T-helper 17 cell (primary cell): ENCODE data around the gene FNIP1. TPM values are rescaled to one million over a fixed set of nuclear protein-coding genes. Genes with fewer than 3 reads are reported as not detected.
A peak's percentile ranks its signal among the peaks of the same experiment; 100 is the strongest.
"Not testable (repeated sequence)": the region's sequence is repeated elsewhere in the genome, so short reads cannot be mapped to it uniquely, and the experiment has no call there.

ENCODE experiments used
- ATAC-seq: fragments of 150-1000 bp; cut with Tn5 transposase; 2 replicates; pipeline ENCODE4 v1.10.0; 2021; ENCODE audit warnings: mild to moderate bottlenecking, moderate library complexity
- DNase-seq, 3 donors: peaks; one replicate each; pipeline versions ENCODE4 v3.0.0 to v3.0.0-alpha.2; 2020 to 2021
- H3K9me3 ChIP-seq: one replicate; pipeline ENCODE4 v1.7.0; 2013; ENCODE audit warnings: low read length, mild to moderate bottlenecking; ENCODE audit not compliant: control insufficient read depth, poor library complexity, severe bottlenecking
- H3K27ac Mint-ChIP-seq: one replicate; pipeline ENCODE4 v1.8.0; 2022; ENCODE audit warnings: mild to moderate bottlenecking, moderate library complexity, mixed read lengths
- H3K27me3 Mint-ChIP-seq: one replicate; pipeline ENCODE4 v1.8.0; 2022; ENCODE audit warnings: mixed read lengths
- H3K36me3 Mint-ChIP-seq: one replicate; pipeline ENCODE4 v1.8.0; 2022; ENCODE audit warnings: low read depth, mixed read lengths
- H3K4me1 Mint-ChIP-seq: one replicate; pipeline ENCODE4 v1.8.0; 2022; ENCODE audit warnings: mild to moderate bottlenecking, mixed read lengths
- H3K4me3 Mint-ChIP-seq: one replicate; pipeline ENCODE4 v1.8.0; 2022; ENCODE audit warnings: mild to moderate bottlenecking, moderate library complexity, mixed read lengths
- total RNA-seq, 4 donors: library from RNA in 2 of 4; stranded (reverse) in 2 of 4; gene quantifications; one replicate each; pipeline ENCODE4 v1.2.3 and lab custom pipeline; 2022 to 2026

FNIP1 gene
- total RNA-seq, 2 donors from 2014 or later, result 27.5 to 28.8 TPM

DNA sequence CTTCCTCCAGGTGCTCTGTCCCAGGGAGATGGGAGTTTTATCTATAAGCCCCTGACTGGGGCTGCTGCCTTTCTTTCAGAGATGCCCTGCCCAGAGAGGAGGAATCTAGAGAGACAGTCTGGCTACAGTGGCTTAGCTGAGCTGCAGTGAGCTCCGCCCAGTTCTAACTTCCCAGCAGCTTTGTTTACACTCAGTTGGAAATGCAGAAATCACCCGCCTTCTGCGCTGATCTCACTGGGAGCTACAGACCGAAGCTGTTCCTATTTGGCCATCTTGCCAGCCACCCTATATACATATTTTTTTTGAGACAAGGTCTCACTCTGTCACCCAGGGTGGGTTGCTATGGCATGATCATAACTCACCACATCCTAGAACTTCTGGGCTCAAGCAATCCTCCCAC lies 67.5 kb downstream of the FNIP1 start:
- H3K36me3 Mint-ChIP-seq, DNase-seq, H3K9me3 ChIP-seq, H3K27ac Mint-ChIP-seq, H3K27me3 Mint-ChIP-seq, H3K4me1 Mint-ChIP-seq, ATAC-seq, H3K4me3 Mint-ChIP-seq: not testable (repeated sequence)

DNA sequence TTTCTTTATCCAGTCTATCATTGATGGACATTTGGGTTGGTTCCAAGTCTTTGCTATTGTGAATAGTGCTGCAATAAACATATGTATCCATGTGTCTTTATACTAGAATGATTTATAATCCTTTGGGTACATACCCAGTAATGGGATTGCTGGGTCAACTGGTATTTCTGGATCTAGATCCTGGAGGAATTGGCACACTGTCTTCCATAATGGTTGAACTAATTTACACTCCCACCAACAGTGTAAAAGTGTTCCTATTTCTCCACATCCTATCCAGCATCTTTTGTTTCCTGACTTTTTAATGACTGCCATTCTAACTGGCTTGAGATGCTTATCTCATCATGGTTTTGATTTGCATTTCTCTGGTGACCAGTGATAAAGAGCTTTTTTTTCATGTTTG lies 72.7 kb downstream of the FNIP1 start:
- ATAC-seq, H3K4me1 Mint-ChIP-seq, DNase-seq, H3K27ac Mint-ChIP-seq, H3K9me3 ChIP-seq, H3K36me3 Mint-ChIP-seq, H3K4me3 Mint-ChIP-seq, H3K27me3 Mint-ChIP-seq: not testable (repeated sequence)

- no peak overlapping the region for H3K4me3 Mint-ChIP-seq
- H3K9me3 ChIP-seq, result peaks cover 3% of the 10 kb centered on the region
- no peaks in the 10 kb centered on the region for H3K27me3 Mint-ChIP-seq
- H3K36me3 Mint-ChIP-seq, result no peaks in the 10 kb centered on the region
- peaks cover 2% of the 10 kb centered on the region for H3K4me1 Mint-ChIP-seq
- H3K27ac Mint-ChIP-seq, result no peak overlapping the region
- DNase-seq, result no peak
- ATAC-seq, result no peak
These were observed 76.1 kb downstream of the FNIP1 start for GRCh38 chr5:131720714-131721113.

DNA sequence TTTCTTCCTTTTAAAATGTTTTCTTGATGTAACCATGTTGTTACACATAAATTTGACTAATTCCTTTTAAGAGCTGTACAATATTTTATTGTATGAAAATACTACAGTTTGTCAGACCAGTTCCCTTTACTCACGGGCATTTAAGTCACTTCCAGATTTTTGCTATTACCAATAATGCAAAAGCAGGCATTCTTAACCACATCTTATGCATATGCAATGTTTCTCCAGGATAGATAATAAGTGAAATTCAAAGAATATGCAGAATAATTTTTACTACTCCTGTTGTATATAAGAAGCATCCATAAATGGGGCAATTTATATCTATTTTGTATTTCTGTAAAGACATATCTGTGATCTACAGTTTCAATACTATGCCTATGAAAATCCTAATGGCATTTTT lies 77.3 kb downstream of the FNIP1 start:
- Mint-ChIP-seq H3K4me3 (no peak overlapping the region), H3K27ac (no peak overlapping the region), H3K4me1 (peaks cover 2% of the 10 kb centered on the region), H3K36me3 (no peaks in the 10 kb centered on the region), H3K27me3 (no peaks in the 10 kb centered on the region)
- H3K9me3 ChIP-seq, result peaks cover 3% of the 10 kb centered on the region
- DNase-seq (no peak), ATAC-seq (no peak)

GRCh38 chr5:131718487-131719014 lies 78.3 kb downstream of the FNIP1 start:
- H3K9me3 ChIP-seq, result peaks cover 3% of the 10 kb centered on the region
- no peak overlapping the region for H3K27ac Mint-ChIP-seq
- H3K4me1 Mint-ChIP-seq, result peaks cover 2% of the 10 kb centered on the region
- H3K36me3 Mint-ChIP-seq, result peaks cover 7% of the 10 kb centered on the region
- H3K27me3 Mint-ChIP-seq, result no peaks in the 10 kb centered on the region
- DNase-seq (no peak), ATAC-seq (peak; percentile 20)
- H3K4me3 Mint-ChIP-seq, result no peak overlapping the region

DNA sequence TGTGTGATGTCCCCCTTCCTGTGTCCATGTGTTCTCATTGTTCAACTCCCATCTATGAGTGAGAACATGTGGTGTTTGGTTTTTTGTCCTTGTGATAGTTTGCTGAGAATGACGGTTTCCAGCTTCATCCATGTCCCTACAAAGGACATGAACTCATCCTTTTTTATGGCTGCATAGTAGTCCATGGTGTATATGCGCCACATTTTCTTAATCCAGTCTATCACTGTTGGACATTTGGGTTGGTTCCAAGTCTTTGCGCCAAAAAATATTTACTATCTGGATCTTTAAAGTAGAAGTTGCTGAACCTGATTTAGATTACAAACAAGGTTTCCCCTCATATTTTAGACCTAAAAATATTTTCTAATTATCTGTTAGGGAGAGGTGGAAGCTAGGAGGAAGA lies 79.7 kb downstream of the FNIP1 start:
- not testable (repeated sequence) for H3K4me1 Mint-ChIP-seq, H3K4me3 Mint-ChIP-seq, H3K9me3 ChIP-seq, ATAC-seq, H3K27ac Mint-ChIP-seq, H3K27me3 Mint-ChIP-seq, DNase-seq
- peaks cover 10% of the 10 kb centered on the region for H3K36me3 Mint-ChIP-seq

DNA sequence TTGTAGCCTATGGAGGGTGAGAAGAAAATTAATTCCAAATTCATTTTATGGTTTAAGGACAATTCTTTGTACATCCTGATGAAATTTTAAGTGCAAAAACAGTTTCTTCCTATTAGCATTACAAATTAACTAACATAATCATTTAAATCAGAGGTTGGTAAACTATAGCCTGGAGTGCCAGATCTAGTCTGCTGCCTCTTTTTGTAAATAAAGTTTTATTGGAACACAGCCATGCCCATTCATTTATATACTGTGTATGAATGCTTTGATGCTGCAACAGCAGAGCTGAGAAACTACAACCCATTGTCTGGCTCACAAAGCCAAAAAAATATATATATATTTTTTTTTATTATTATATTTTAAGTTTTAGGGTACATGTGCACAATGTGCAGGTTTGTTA lies 80.2 kb downstream of the FNIP1 start:
- H3K36me3 Mint-ChIP-seq, result peaks cover 12% of the 10 kb centered on the region
- DNase-seq (no peak), ATAC-seq (no peak)
- no peak overlapping the region for H3K27ac Mint-ChIP-seq
- peaks cover 7% of the 10 kb centered on the region for H3K4me1 Mint-ChIP-seq
- no peaks in the 10 kb centered on the region for H3K27me3 Mint-ChIP-seq
- peaks cover 3% of the 10 kb centered on the region for H3K9me3 ChIP-seq
- H3K4me3 Mint-ChIP-seq, result no peak overlapping the region

GRCh38 chr5:131710391-131710790 lies 86.4 kb downstream of the FNIP1 start:
- peaks cover 5% of the 10 kb centered on the region for H3K4me1 Mint-ChIP-seq
- peaks cover 16% of the 10 kb centered on the region for H3K36me3 Mint-ChIP-seq
- H3K27ac Mint-ChIP-seq, result no peak overlapping the region

DNA sequence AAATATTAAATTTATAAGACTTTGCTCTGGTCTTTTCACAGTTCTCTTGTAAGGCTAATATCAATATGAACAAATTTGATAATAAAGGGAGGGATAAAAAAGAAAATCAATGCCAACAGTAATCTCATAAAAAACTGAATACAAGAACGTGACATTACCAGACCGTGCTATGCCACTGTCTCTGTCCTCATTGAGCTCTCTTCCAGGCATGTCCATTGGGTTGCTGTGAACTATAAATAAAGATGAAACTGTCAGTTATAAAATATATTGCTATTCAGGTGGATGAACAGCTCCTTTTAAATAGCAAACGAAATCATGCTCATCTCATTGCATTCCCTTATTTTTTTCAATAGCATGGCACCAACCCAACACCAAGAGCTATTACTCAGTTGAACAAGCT lies 87.8 kb downstream of the FNIP1 start:
- no peaks in the 10 kb centered on the region for H3K27me3 Mint-ChIP-seq
- peaks cover 5% of the 10 kb centered on the region for H3K4me1 Mint-ChIP-seq
- ATAC-seq (no peak), DNase-seq (no peak)
- no peak overlapping the region for H3K27ac Mint-ChIP-seq
- no peak overlapping the region for H3K4me3 Mint-ChIP-seq
- peaks cover 11% of the 10 kb centered on the region for H3K36me3 Mint-ChIP-seq
- H3K9me3 ChIP-seq, result no peaks in the 10 kb centered on the region

More at GRCh38 chr5:131710391-131710790, 86.4 kb downstream of the FNIP1 start:
- H3K27me3 Mint-ChIP-seq, result no peaks in the 10 kb centered on the region
- H3K9me3 ChIP-seq, result no peaks in the 10 kb centered on the region
- H3K4me3 Mint-ChIP-seq, result no peak overlapping the region
- no peak for ATAC-seq
- no peak for DNase-seq

- H3K9me3 ChIP-seq, result no peaks in the 10 kb centered on the region
- no peak for ATAC-seq
- Mint-ChIP-seq H3K4me1 (no peaks in the 10 kb centered on the region), H3K27ac (no peak overlapping the region), H3K36me3 (peaks cover 11% of the 10 kb centered on the region), H3K4me3 (no peak overlapping the region), H3K27me3 (no peaks in the 10 kb centered on the region)
- no peak for DNase-seq
These were observed 90.5 kb downstream of the FNIP1 start for GRCh38 chr5:131706281-131706680.

- Mint-ChIP-seq H3K4me1 (peaks cover 10% of the 10 kb centered on the region), H3K36me3 (peaks cover 4% of the 10 kb centered on the region), H3K27ac (no peak overlapping the region), H3K27me3 (no peaks in the 10 kb centered on the region), H3K4me3 (no peak overlapping the region)
- no peak for DNase-seq
- no peak for ATAC-seq
- H3K9me3 ChIP-seq, result no peaks in the 10 kb centered on the region
These were observed 101.9 kb downstream of the FNIP1 start for GRCh38 chr5:131694926-131695325.

- Mint-ChIP-seq H3K4me3 (no peak overlapping the region), H3K27me3 (no peaks in the 10 kb centered on the region), H3K27ac (peak overlapping the region; percentile 32), H3K4me1 (peaks cover 10% of the 10 kb centered on the region), H3K36me3 (peaks cover 6% of the 10 kb centered on the region)
- ATAC-seq, result no peak
- no peaks in the 10 kb centered on the region for H3K9me3 ChIP-seq
- no peak for DNase-seq
These were observed 102.9 kb downstream of the FNIP1 start for GRCh38 chr5:131693894-131694293.

GRCh38 chr5:131685516-131686171 lies 111.2 kb downstream of the FNIP1 start:
- Mint-ChIP-seq H3K36me3 (peaks cover 8% of the 10 kb centered on the region), H3K27me3 (no peaks in the 10 kb centered on the region), H3K27ac (no peak overlapping the region), H3K4me3 (no peak overlapping the region), H3K4me1 (no peaks in the 10 kb centered on the region)
- DNase-seq, result no peak
- ATAC-seq, result no peak
- no peaks in the 10 kb centered on the region for H3K9me3 ChIP-seq

DNA sequence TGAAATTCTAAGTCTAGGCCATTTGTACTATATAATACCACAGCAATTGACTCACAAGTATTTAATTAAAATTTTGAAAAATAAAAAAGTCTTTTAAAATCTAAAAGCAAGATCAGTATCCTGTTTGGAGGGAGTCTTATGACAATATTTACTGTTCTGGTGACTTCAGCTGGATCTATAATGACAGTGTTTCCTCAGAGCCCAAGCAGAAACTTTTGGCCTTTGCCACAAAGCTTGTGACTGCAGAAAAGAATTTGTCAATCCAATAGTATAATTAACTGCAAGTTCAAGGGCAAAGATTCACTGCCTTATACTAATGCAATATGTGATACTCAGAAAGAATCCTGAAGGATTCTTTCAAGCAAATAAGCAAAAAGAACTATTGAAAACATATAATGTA lies 112.2 kb downstream of the FNIP1 start:
- H3K27me3 Mint-ChIP-seq, result no peaks in the 10 kb centered on the region
- ATAC-seq (no peak), DNase-seq (no peak)
- no peaks in the 10 kb centered on the region for H3K4me1 Mint-ChIP-seq
- no peak overlapping the region for H3K4me3 Mint-ChIP-seq
- H3K9me3 ChIP-seq, result no peaks in the 10 kb centered on the region
- no peak overlapping the region for H3K27ac Mint-ChIP-seq
- peaks cover 6% of the 10 kb centered on the region for H3K36me3 Mint-ChIP-seq
